GM19328 (cell line): ENCODE results near the gene VPS26C.

Experiments used
- ATAC-seq: cut with Tn5 transposase; IDR thresholded peaks from one replicate; pipeline ENCODE4 v1.9.1; 2021; ENCODE audit warnings: mild to moderate bottlenecking, moderate library complexity; ENCODE audit not compliant: unreplicated experiment

Gene VPS26C

DNA sequence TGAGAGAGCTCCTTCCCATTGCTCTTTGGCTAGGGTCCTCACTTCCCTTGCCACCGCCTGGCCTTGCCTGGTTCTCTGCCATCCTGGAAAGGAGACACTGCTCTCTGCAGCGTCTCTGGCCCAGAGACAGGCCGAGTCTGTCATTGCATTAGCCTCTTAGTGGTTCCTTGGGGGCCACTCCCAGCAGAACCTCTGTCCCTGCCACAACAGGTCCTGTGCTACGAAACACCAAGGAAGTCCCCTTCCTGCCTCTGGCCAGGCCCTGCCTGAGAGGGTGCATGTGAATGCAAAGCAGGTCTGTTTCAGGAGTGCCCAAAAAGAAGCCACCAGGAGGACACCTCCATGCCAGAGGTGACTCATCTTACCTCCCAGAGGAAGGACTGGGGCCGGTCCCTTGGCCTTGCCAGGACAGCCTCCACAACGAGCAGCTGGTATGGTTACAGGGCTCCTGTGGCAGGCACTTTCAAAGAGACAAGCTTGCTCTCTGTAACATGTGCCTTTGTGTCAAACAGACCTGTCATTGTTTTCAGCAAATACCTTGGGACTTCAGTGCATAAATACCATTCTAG lies 59.6 kb downstream of the VPS26C start:
- no peak for ATAC-seq

- ATAC-seq = no peak
These were observed 60.6 kb downstream of the VPS26C start for GRCh38 chr21:37206496-37206895.

- no peak for ATAC-seq
These were observed 62.6 kb downstream of the VPS26C start for GRCh38 chr21:37204580-37204979.

DNA sequence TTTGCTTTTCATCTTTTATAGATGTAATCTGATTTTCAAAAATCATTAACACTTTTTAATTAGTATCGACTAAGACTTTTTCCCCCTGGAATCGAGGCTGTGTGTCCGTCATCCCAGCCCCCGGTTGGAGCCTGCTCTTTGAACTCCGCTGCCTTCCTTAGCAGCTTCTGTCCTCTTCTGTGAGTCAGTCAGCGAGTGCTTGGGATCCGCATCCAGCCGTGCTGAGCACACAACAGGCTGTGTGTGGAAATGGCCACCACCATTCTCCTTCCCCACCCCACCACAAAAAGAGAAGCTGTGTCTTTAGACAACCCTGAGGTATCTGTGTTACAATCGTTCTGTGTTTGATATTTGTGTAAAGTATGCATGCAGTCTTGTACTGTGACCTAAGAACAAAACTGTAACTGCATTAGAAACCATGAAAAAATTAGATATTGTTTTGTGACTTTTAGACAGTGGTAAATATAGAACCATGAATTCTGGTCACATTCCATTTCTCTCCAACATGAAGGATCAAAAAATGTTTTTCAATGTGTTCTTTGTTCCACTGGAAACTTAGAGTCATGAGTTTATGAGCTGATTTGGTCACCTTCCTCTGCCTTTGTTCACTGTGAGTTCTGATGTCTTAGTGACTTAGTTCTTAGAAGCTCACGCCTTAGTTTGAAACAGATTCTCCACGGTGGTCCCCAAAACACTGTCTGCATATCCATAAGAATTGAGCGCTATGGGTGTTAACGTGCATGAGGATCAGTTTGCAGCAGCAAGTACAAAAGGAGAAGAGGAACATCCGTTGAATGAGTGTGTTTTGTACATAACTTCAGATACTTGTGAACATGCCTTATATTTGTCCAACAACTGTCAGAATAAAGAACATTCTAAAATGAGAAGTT lies 64.7 kb downstream of the VPS26C start:
- no peak for ATAC-seq

- ATAC-seq = no peak
These were observed 66.3 kb downstream of the VPS26C start for GRCh38 chr21:37200641-37201480.

GRCh38 chr21:37199057-37199924 lies 67.8 kb downstream of the VPS26C start:
- ATAC-seq = no peak

GRCh38 chr21:37197746-37198145 lies 69.4 kb downstream of the VPS26C start:
- ATAC-seq = no peak

DNA sequence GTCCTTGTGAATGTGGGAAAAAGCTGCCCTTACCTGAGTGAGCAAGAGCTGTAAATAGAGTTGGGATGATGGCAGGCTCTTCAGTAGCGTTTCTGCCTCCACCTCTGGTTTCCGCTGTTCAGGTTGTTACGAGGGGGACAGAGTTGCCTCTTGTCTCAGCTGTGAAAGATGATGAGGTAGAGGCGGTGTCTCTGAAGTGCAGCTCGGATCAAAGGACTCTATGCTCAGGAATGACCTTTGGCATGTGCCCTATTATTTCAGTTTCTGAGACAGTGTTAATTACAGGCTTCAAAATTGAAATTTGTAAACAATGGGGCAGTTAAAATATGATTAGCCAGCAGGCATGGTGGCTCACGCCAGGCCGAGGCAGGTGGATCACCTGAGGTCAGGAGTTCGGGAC lies 70.3 kb downstream of the VPS26C start:
- ATAC-seq = no peak

DNA sequence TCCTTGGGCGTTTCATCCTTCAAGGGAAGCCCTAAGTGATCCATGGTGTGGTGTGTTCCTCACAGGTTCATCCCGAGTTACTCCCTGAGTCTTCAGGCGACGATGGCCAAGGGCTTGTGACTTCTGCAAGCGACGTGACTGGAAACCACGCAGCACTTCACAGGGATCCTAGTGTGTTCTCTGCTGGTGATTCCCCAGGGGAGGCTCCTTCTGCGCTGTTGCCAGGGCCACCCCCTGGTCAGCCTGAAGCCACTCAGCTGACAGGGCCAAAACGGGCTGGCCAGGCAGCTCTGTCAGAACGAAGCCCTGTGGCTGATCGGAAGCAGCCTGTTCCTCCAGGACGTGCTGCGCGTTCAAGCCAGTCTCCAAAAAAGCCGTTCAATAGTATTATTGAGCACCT lies 71.5 kb downstream of the VPS26C start:
- no peak for ATAC-seq

- ATAC-seq = no peak
These were observed 72.1 kb downstream of the VPS26C start for GRCh38 chr21:37195059-37195458.

GRCh38 chr21:37193676-37194075 lies 73.5 kb downstream of the VPS26C start:
- no peak for ATAC-seq

- ATAC-seq = no peak
These were observed 74.1 kb downstream of the VPS26C start for GRCh38 chr21:37193006-37193405.

GRCh38 chr21:37192019-37192418 lies 75.1 kb downstream of the VPS26C start:
- no peak for ATAC-seq

GRCh38 chr21:37188825-37189224 lies 78.3 kb downstream of the VPS26C start:
- ATAC-seq = no peak

GRCh38 chr21:37186983-37187382 lies 80.2 kb downstream of the VPS26C start:
- ATAC-seq = no peak

- no peak for ATAC-seq
These were observed 82.1 kb downstream of the VPS26C start for GRCh38 chr21:37184784-37185593.

GRCh38 chr21:37183749-37184148 lies 83.4 kb downstream of the VPS26C start:
- no peak for ATAC-seq

- no peak for ATAC-seq
These were observed 84.9 kb downstream of the VPS26C start for GRCh38 chr21:37182222-37182621.

DNA sequence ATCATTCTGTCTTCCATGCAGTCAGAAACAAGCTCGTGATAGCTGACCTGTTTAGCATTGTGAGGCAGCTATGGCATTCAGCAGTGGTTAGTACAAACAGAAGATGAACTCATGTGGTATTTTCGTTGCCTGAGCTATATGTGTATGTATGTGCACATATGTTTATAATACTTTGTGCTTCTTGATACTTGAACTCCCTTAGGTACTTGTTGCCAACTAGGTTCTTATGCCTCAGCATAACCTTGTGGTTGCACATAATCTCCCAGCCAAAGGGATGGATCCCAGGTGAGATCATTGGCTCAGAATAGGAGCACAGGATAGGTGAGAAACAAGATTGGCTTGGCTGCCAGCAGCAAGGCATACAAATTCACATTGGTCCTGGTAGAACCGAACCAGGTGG lies 86.1 kb downstream of the VPS26C start:
- no peak for ATAC-seq

GRCh38 chr21:37176716-37177115 lies 90.4 kb downstream of the VPS26C start:
- no peak for ATAC-seq
